Stomach (tissue), 9 donors: Measurements from ENCODE around the gene PABPC4L. TPM values are rescaled to one million over a fixed set of nuclear protein-coding genes. Genes with fewer than 3 reads are reported as not detected.
A peak's percentile ranks its signal among the peaks of the same experiment; 100 is the strongest.

Experiments
- DNase-seq, 2 donors: peaks; one replicate each; pipeline versions ENCODE4 v3.0.0 to v3.0.0-alpha.2; 2013 to 2019
- H3K27ac ChIP-seq, 5 donors: fragments of 200-600 bp in 4 of 5; sonication (generic) in 4 of 5; one replicate each; pipeline ENCODE4 v1.5.1; 2013 to 2019; ENCODE audit warnings: mild to moderate bottlenecking in 1 of 5, moderate library complexity in 1 of 5
- H3K27me3 ChIP-seq, 3 donors: fragments of 200-600 bp; sonication (generic); one replicate each; pipeline ENCODE4 v1.5.1; 2017 to 2019; ENCODE audit warnings: mixed run types in 1 of 3
- H3K36me3 ChIP-seq, 4 donors: fragments of 200-600 bp; sonication (generic); 1 replicate in 3 of 4; 2 replicates in 1 of 4; pipeline ENCODE4 v1.5.1; 2016 to 2019
- H3K4me1 ChIP-seq, 4 donors: fragments of 200-600 bp; sonication (generic); one replicate each; pipeline ENCODE4 v1.5.1; 2016 to 2019
- H3K4me3 ChIP-seq, 4 donors: fragments of 200-600 bp; sonication (generic) in 3 of 4; one replicate each; pipeline ENCODE4 v1.5.1; 2016 to 2019; ENCODE audit warnings: mild to moderate bottlenecking in 1 of 4
- H3K9me3 ChIP-seq, 4 donors: fragments of 200-600 bp; sonication (generic); one replicate each; pipeline ENCODE4 v1.5.1; 2016 to 2019
- EP300 ChIP-seq: sonication (generic); formaldehyde crosslinking; IDR thresholded peaks from one replicate; pipeline ENCODE4 v1.6.1; 2017; ENCODE audit warnings: antibody characterized with exemption
- POLR2A ChIP-seq, 4 donors: fragments of 450-650 bp; IDR thresholded peaks; one replicate each; pipeline ENCODE4 v1.6.1; 2016; ENCODE audit warnings: antibody characterized with exemption in 4 of 4, control low read depth in 2 of 4, mild to moderate bottlenecking in 1 of 4, moderate library complexity in 1 of 4
- POLR2AphosphoS5 ChIP-seq, 3 donors: sonication (generic); formaldehyde crosslinking; IDR thresholded peaks; one replicate each; pipeline ENCODE4 v1.6.1; 2016; ENCODE audit warnings: antibody characterized with exemption in 3 of 3
- WGBS, 5 donors: extraction: QIAGEN DNeasy Blood & Tissue Kit in 3 of 5; methylation state at CpG; one replicate each; pipeline versions ENCODE4 v1.1.5 to v1.1.7; 2013 to 2018; 5-methylcytosine and 5-hydroxymethylcytosine counted together
- intact Hi-C: fragments of 100-400 bp; cut with DNase I; formaldehyde crosslinking; loops from one replicate; pipeline ENCODE4 v1.15.1; 2023; ENCODE audit warnings: low total_unique reads
- polyA plus RNA-seq, 3 donors: library from polyadenylated mRNA; stranded (reverse); fragments of 200-250 nt; gene quantifications; one replicate each; pipeline ENCODE4 v1.2.3, GENCODE V29; 2013
- total RNA-seq, 5 donors: library from RNA; depleted of rRNA; stranded (reverse); fragments of >200 nt; gene quantifications; one replicate each; pipeline versions ENCODE4 v1.1.0 to v1.2.3, GENCODE V29; 2014 to 2016
- TF ChIP-seq, protein P1 (sequence below), 7 experiments: fragments of 450-650 bp in 4 of 7; fragments of 200-600 bp in 3 of 7; sonication (generic) in 3 of 7; IDR thresholded peaks; one replicate each; pipeline ENCODE4 v1.5.1; 2016 to 2019; ENCODE audit warnings: antibody characterized with exemption in 7 of 7, control low read depth in 2 of 7, mild to moderate bottlenecking in 1 of 7
- donor health status: healthy with polysubstance abuse.
- donor health status: Bipolar disorder and iron deficiency.
- donor health status: healthy.

PABPC4L gene
- total and polyA plus RNA-seq, 8 donors: 0.12 to 6.6 (median 0.35) TPM; not detected in 1

GRCh38 chr4:134200811-134201215 lies 776 bp downstream of the PABPC4L start:
- no peaks in the 10 kb centered on the region for H3K9me3 ChIP-seq
- H3K36me3 ChIP-seq: no peaks in the 10 kb centered on the region
- H3K27me3 ChIP-seq: peaks cover 0 to 12% (median 7%) of the 10 kb centered on the region in 3 donors
- TF ChIP-seq POLR2AphosphoS5 (IDR thresholded peaks at IDR 0.05) (no peak), POLR2A (IDR thresholded peaks at IDR 0.05) (no peak), EP300 (no peak)
- TF ChIP-seq, protein P1, sequence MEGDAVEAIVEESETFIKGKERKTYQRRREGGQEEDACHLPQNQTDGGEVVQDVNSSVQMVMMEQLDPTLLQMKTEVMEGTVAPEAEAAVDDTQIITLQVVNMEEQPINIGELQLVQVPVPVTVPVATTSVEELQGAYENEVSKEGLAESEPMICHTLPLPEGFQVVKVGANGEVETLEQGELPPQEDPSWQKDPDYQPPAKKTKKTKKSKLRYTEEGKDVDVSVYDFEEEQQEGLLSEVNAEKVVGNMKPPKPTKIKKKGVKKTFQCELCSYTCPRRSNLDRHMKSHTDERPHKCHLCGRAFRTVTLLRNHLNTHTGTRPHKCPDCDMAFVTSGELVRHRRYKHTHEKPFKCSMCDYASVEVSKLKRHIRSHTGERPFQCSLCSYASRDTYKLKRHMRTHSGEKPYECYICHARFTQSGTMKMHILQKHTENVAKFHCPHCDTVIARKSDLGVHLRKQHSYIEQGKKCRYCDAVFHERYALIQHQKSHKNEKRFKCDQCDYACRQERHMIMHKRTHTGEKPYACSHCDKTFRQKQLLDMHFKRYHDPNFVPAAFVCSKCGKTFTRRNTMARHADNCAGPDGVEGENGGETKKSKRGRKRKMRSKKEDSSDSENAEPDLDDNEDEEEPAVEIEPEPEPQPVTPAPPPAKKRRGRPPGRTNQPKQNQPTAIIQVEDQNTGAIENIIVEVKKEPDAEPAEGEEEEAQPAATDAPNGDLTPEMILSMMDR (IDR thresholded peaks at IDR 0.05): no peak
- peaks cover 0 to 17% (median 0%) of the 10 kb centered on the region in 4 donors for H3K4me1 ChIP-seq
- WGBS, 5 donors: 63 to 78% (median 74%) methylated on average over 10 of the region's 10 CpGs
- intact Hi-C loops: no loop called here
- peak overlapping the region in 4 of 5 donors; percentile 36 to 79 (median 71) for H3K27ac ChIP-seq
- DNase-seq: peak in 1 of 2 donors; percentile 26
- H3K4me3 ChIP-seq: peak overlapping the region; percentile 50 to 55 (median 52)

DNA sequence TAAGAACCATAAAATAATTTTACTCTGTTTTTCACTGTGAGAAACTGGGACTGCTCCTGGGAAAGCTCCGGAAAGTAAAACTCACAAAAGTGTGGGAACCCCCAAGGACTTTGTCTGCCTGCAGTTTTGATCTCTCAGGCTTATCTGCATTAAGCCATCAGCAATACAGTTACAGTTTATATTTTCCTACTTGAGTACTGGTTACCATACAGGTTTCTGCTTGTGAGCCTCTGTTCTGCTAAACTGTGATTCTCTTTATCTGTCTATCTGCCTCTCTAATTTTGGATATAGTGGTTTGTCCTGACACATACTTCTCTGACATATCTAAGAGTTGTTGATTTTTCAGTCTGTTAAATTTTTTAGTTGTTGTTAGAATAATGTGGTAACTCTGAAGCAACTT lies 11.6 kb downstream of the PABPC4L start:
- H3K4me1 ChIP-seq: no peaks in the 10 kb centered on the region
- no peak for DNase-seq
- no peak overlapping the region for H3K4me3 ChIP-seq
- H3K27me3 ChIP-seq: no peaks in the 10 kb centered on the region
- intact Hi-C loops: no loop called here
- no peaks in the 10 kb centered on the region for H3K36me3 ChIP-seq
- TF ChIP-seq, protein P1 (IDR thresholded peaks at IDR 0.05): no peak
- TF ChIP-seq POLR2A (IDR thresholded peaks at IDR 0.05) (no peak), EP300 (no peak), POLR2AphosphoS5 (IDR thresholded peaks at IDR 0.05) (no peak)
- no peak overlapping the region for H3K27ac ChIP-seq
- H3K9me3 ChIP-seq: peaks cover 0 to 13% (median 4%) of the 10 kb centered on the region in 4 donors
- 0 to 67% (median 6%) methylated on average over 1 of the region's 1 CpG for WGBS, 5 donors

DNA sequence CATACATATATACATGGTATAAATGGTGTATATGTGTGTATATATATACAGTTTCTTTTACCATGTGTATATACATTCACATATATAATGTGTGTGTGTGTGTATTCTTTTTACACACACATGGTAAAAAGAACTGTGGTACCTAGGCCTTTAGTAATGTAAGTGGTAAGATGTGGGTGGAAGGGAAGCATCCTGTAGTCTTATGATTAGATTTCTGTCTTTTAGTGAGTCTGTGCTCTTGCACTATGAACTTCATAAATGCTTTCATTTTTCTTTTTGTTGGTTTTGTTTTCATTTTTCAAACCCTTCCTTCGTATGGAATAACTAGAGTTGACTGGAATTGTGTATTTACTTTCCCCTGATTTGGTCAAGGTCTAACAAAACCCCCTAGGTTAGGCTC lies 12.1 kb downstream of the PABPC4L start:
- WGBS, 5 donors: 30 to 54% (median 33%) methylated on average over 1 of the region's 1 CpG
- TF ChIP-seq POLR2AphosphoS5 (IDR thresholded peaks at IDR 0.05): no peak
- TF ChIP-seq, protein P1 (IDR thresholded peaks at IDR 0.05): no peak
- TF ChIP-seq POLR2A (IDR thresholded peaks at IDR 0.05): no peak
- no peak for TF ChIP-seq EP300
- Histone ChIP-seq H3K27me3 (no peaks in the 10 kb centered on the region), H3K4me3 (no peak overlapping the region), H3K27ac (no peak overlapping the region), H3K9me3 (peaks cover 0 to 16% (median 4%) of the 10 kb centered on the region in 4 donors), H3K36me3 (no peaks in the 10 kb centered on the region), H3K4me1 (no peaks in the 10 kb centered on the region)
- no peak for DNase-seq
- intact Hi-C loops: no loop called here

DNA sequence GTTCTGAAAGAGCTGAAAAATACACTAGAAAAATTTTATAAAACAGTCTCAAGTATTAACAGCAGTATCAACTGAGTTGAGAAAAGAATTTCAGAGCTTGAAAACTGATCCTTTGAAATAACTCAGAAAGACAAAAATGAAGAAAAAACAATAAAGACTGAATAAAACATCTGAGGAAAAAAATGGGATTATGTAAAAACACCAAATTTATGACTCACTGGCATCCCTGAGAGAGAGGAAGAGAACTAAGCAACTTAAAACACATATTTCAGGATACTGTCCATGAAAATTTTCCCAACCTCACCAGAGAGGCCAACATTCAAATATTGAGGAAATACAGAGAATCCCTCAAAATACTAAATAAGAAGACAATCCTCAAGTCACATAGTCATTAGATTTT lies 22.9 kb downstream of the PABPC4L start:
- DNase-seq: no peak
- Histone ChIP-seq H3K4me3 (no peak overlapping the region), H3K9me3 (peaks cover 0 to 44% (median 6%) of the 10 kb centered on the region in 4 donors), H3K27me3 (no peaks in the 10 kb centered on the region), H3K4me1 (no peaks in the 10 kb centered on the region), H3K27ac (no peak overlapping the region), H3K36me3 (no peaks in the 10 kb centered on the region)
- TF ChIP-seq, protein P1 (IDR thresholded peaks at IDR 0.05): no peak
- TF ChIP-seq EP300: no peak
- TF ChIP-seq POLR2A (IDR thresholded peaks at IDR 0.05): no peak
- TF ChIP-seq POLR2AphosphoS5 (IDR thresholded peaks at IDR 0.05): no peak
- intact Hi-C loops: no loop called here
